ENCODE measurements around the gene PNKD.

PNKD gene

DNA sequence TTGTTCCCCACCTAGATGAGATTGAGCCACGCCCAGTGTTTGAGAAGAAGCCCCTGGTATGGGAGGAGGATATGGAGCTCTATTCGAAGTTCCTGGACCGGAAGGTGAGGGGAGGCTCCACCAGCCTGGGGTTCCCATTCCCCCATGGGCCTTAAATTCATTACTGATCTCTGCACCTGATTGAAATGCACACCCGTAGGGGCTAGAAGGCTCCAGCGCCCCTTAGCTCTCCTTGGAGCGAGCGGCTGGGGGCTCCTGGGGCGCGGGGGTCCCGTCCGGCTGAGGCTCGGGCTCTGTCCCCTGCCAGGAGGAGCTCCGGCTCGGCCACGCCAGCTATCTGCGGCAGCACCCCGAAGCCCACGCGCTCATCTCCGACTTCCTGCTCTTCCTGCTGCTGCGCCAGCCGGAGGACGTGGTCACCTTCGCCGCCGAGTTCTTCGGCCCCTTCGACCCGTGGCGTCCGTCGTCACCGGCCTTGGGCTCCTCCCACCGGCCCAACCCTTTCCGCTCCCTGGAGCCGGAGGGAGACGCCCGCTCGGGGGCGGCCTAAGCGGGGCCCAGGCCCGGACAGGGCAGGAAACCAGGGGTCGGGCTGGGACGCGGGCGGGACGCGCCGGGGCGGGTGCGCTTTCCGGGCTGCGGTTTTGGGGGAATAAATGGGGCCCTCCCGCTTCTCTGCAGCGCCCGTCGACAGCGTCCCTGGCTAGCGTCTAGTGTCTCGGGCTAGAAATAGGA, 97.3 kb downstream of the PNKD start:
- H3K4me1 ChIP-seq (ENCODE audit: control insufficient read depth, low read length), result peaks cover 75% of the 10 kb centered on the region
- peaks cover 50% of the 10 kb centered on the region for H3F3A ChIP-seq (ENCODE audit: control insufficient read depth, insufficient read depth)
- peak overlapping the region; percentile 29 for H3K27ac ChIP-seq (ENCODE audit: low read depth, low read length)
- no peaks in the 10 kb centered on the region for H3K9me2 ChIP-seq (replicated peaks; ENCODE audit: control insufficient read depth, low read length)
- H3K79me2 ChIP-seq (ENCODE audit: control insufficient read depth, low read length), result no peaks in the 10 kb centered on the region
- H3K9me3 ChIP-seq (ENCODE audit: control insufficient read depth, insufficient read depth, low read length), result no peaks in the 10 kb centered on the region
- H4K20me1 ChIP-seq (ENCODE audit: control insufficient read depth, insufficient read depth, low read depth, low read length), result no peaks in the 10 kb centered on the region
- no peaks in the 10 kb centered on the region for H3K27me3 ChIP-seq (ENCODE audit: control insufficient read depth, low read length)
- peak overlapping the region; percentile 85 for H3K4me2 ChIP-seq (ENCODE audit: low read length)
- no peaks in the 10 kb centered on the region for H3K36me3 ChIP-seq (ENCODE audit: control insufficient read depth, low read length)
- peak overlapping the region; percentile 63 for H3K4me3 ChIP-seq (ENCODE audit: low read length)
- TF ChIP-seq EZH2phosphoT487 (IDR thresholded peaks at IDR 0.05; ENCODE audit: borderline replicate concordance, low read length), result no peak
- TF ChIP-seq, protein P1, sequence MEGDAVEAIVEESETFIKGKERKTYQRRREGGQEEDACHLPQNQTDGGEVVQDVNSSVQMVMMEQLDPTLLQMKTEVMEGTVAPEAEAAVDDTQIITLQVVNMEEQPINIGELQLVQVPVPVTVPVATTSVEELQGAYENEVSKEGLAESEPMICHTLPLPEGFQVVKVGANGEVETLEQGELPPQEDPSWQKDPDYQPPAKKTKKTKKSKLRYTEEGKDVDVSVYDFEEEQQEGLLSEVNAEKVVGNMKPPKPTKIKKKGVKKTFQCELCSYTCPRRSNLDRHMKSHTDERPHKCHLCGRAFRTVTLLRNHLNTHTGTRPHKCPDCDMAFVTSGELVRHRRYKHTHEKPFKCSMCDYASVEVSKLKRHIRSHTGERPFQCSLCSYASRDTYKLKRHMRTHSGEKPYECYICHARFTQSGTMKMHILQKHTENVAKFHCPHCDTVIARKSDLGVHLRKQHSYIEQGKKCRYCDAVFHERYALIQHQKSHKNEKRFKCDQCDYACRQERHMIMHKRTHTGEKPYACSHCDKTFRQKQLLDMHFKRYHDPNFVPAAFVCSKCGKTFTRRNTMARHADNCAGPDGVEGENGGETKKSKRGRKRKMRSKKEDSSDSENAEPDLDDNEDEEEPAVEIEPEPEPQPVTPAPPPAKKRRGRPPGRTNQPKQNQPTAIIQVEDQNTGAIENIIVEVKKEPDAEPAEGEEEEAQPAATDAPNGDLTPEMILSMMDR (IDR thresholded peaks at IDR 0.05; ENCODE audit: low read depth, low read length, poor library complexity, severe bottlenecking), result no peak

DNA sequence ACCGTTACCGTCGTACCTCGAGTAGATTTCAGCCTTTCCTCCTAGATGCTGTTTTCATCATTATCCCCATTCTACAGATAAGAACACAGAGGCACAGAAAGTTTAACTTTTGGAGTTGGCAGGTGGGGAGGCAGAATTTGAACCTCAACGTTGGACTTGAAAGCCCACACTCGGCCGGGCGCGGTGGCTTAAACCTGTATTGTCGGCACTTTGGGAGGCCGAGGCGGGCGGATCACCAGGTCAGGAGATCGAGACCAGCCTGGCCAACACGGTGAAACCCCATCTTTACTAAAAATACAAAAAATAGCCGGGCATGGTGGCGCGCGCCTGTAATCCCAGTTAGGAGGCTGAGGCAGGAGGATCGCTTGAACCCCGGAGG, 97.8 kb downstream of the PNKD start:
- H3K9me2 ChIP-seq (replicated peaks; ENCODE audit: control insufficient read depth, low read length), result no peaks in the 10 kb centered on the region
- H3K79me2 ChIP-seq (ENCODE audit: control insufficient read depth, low read length), result no peaks in the 10 kb centered on the region
- H3K27me3 ChIP-seq (ENCODE audit: control insufficient read depth, low read length), result no peaks in the 10 kb centered on the region
- TF ChIP-seq, protein P1 (IDR thresholded peaks at IDR 0.05; ENCODE audit: low read depth, low read length, poor library complexity, severe bottlenecking), result no peak
- no peak for TF ChIP-seq EZH2phosphoT487 (IDR thresholded peaks at IDR 0.05; ENCODE audit: borderline replicate concordance, low read length)
- H3K4me2 ChIP-seq (ENCODE audit: low read length), result peak overlapping the region; percentile 85
- H3K4me3 ChIP-seq (ENCODE audit: low read length), result peak overlapping the region; percentile 63
- peak overlapping the region; percentile 29 for H3K27ac ChIP-seq (ENCODE audit: low read depth, low read length)
- peaks cover 75% of the 10 kb centered on the region for H3K4me1 ChIP-seq (ENCODE audit: control insufficient read depth, low read length)
- H4K20me1 ChIP-seq (ENCODE audit: control insufficient read depth, insufficient read depth, low read depth, low read length), result no peaks in the 10 kb centered on the region
- peaks cover 53% of the 10 kb centered on the region for H3F3A ChIP-seq (ENCODE audit: control insufficient read depth, insufficient read depth)
- H3K36me3 ChIP-seq (ENCODE audit: control insufficient read depth, low read length), result no peaks in the 10 kb centered on the region
- no peaks in the 10 kb centered on the region for H3K9me3 ChIP-seq (ENCODE audit: control insufficient read depth, insufficient read depth, low read length)

DNA sequence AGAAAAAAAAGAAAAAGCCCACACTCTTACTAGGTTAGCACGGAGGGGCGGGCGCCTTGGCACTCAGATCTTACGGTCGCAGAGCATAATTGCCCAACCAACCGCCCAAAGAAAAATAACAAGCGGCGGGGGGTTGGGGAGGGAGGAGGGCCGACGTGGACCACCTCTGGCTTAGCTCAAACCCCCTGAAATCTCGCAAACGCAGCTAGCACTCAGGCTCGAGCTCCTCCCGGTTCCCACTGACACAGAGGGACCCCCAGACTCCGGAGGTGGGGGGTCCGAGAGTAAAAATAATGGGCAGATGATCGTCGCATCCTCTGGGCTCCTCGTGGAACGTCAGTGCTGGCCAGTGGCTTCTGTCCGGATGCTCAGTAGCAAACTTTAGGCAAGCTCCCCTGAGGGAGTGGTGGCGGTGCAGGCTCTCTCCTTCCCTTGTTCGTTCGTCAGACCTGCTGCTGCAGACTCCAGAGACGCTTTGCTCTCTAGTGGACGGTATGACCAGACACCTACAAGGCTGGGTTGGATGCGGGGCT, 98.4 kb downstream of the PNKD start:
- H3K4me1 ChIP-seq (ENCODE audit: control insufficient read depth, low read length), result peaks cover 75% of the 10 kb centered on the region
- H3K27ac ChIP-seq (ENCODE audit: low read depth, low read length), result peak overlapping the region; percentile 91
- no peaks in the 10 kb centered on the region for H3K9me3 ChIP-seq (ENCODE audit: control insufficient read depth, insufficient read depth, low read length)
- TF ChIP-seq, protein P1 (IDR thresholded peaks at IDR 0.05; ENCODE audit: low read depth, low read length, poor library complexity, severe bottlenecking), result no peak
- no peak for TF ChIP-seq EZH2phosphoT487 (IDR thresholded peaks at IDR 0.05; ENCODE audit: borderline replicate concordance, low read length)
- no peaks in the 10 kb centered on the region for H3K27me3 ChIP-seq (ENCODE audit: control insufficient read depth, low read length)
- no peaks in the 10 kb centered on the region for H3K79me2 ChIP-seq (ENCODE audit: control insufficient read depth, low read length)
- peak overlapping the region; percentile 85 for H3K4me2 ChIP-seq (ENCODE audit: low read length)
- peak overlapping the region; percentile 63 for H3K4me3 ChIP-seq (ENCODE audit: low read length)
- H3K36me3 ChIP-seq (ENCODE audit: control insufficient read depth, low read length), result no peaks in the 10 kb centered on the region
- no peaks in the 10 kb centered on the region for H4K20me1 ChIP-seq (ENCODE audit: control insufficient read depth, insufficient read depth, low read depth, low read length)
- no peaks in the 10 kb centered on the region for H3K9me2 ChIP-seq (replicated peaks; ENCODE audit: control insufficient read depth, low read length)
- peaks cover 53% of the 10 kb centered on the region for H3F3A ChIP-seq (ENCODE audit: control insufficient read depth, insufficient read depth)
